DOHH2 (cell line): ENCODE data around the gene GVQW3.

ENCODE experiments used
- CTCF ChIP-seq: fragments of 200-600 bp; sonication (generic); IDR thresholded peaks from one replicate; pipeline ENCODE4 v1.5.1; 2014; ENCODE audit warnings: antibody characterized with exemption, mild to moderate bottlenecking, low read depth, low read length; ENCODE audit not compliant: poor library complexity, severe bottlenecking
- EZH2phosphoT487 ChIP-seq: fragments of 200-600 bp; sonication (generic); IDR thresholded peaks from 2 replicates; pipeline ENCODE4 v1.6.1; 2017; ENCODE audit warnings: borderline replicate concordance, mild to moderate bottlenecking, antibody characterized with exemption, low read length, moderate library complexity, mixed read lengths

- TF ChIP-seq CTCF (no peak), EZH2phosphoT487 (no peak)
Measured at GRCh38 chr11:76426660-76427059, 45.5 kb downstream of the GVQW3 start.
